HCT116 (cell line): ENCODE data around the gene PIK3CB. TPM values are rescaled to one million over a fixed set of nuclear protein-coding genes. Genes with fewer than 3 reads are reported as not detected.

Experiments used
- ATAC-seq: fragments of 200-7000 bp; cut with Tn5 transposase; 2 replicates; pipeline ENCODE4 v1.9.1; 2020; ENCODE audit warnings: mild to moderate bottlenecking, moderate library complexity
- BruUV-seq: library from RNA; stranded (reverse); fragments of 400-500 nt; replicated peaks from 2 replicates; lab custom pipeline; 2021; lab: Mats Ljungman, UMichigan
- CTCF ChIA-PET: fragments of 300-600 bp; sonication (Branson Sonifier 250); formaldehyde crosslinking; loops from one replicate; lab custom pipeline; 2021; ENCODE audit warnings: antibody characterized with exemption; lab: Charles Lee
- POLR2A ChIA-PET: fragments of 300-600, 350-600 bp; sonication (Branson Sonifier 250); formaldehyde crosslinking; loops from one replicate; lab custom pipeline; 2021; ENCODE audit warnings: antibody characterized with exemption; lab: Charles Lee
- RAD21 ChIA-PET, 2 experiments: fragments of 300-600 bp; sonication (Branson Sonifier 250); formaldehyde crosslinking; loops; one replicate each; lab custom pipeline; 2023; ENCODE audit warnings: low total read pairs in 2 of 2; ENCODE audit not compliant: uncharacterized antibody in 2 of 2, unreplicated experiment in 2 of 2, low non-redundant PET in 1 of 2; lab: Charles Lee
- DNase-seq: peaks from one replicate; pipeline ENCODE4 v3.0.0-alpha.2; 2010; ENCODE audit warnings: low read depth, low spot score
- H2AFZ ChIP-seq: fragments of 200-600 bp; shearing (Covaris generic), sonication (generic); 2 replicates; pipeline ENCODE4 v1.6.1; 2017; ENCODE audit warnings: low read depth, mixed run types, mixed read lengths, antibody characterized with exemption, low read length; ENCODE audit not compliant: poor library complexity, severe bottlenecking
- H3K27ac ChIP-seq: 2 replicates; pipeline ENCODE4 v1.5.1; 2012; ENCODE audit warnings: low read depth, low read length
- H3K27me3 ChIP-seq: fragments of 200-600 bp; sonication (generic); 2 replicates; pipeline ENCODE4 v1.6.1; 2016; ENCODE audit warnings: mixed run types, low read length, mixed read lengths; ENCODE audit not compliant: insufficient read depth
- H3K36me3 ChIP-seq, 2 experiments: fragments of 200-500 bp in 1 of 2; fragments of 200-600 bp in 1 of 2; sonication (Bioruptor generic) in 1 of 2; sonication (generic) in 1 of 2; 2 replicates each; pipeline versions ENCODE4 v1.5.1 to v1.6.1; 2014 to 2016; ENCODE audit warnings: low read length in 2 of 2, inconsistent platforms in 1 of 2, mixed read lengths in 1 of 2, mixed run types in 1 of 2; ENCODE audit not compliant: insufficient read depth in 2 of 2, control insufficient read depth in 1 of 2
- H3K4me1 ChIP-seq, 2 experiments: fragments of 200-600 bp in 1 of 2; sonication (generic) in 1 of 2; 2 replicates each; pipeline versions ENCODE4 v1.5.1 to v1.6.1; 2012 to 2017; ENCODE audit warnings: low read length in 2 of 2, inconsistent platforms in 1 of 2, mild to moderate bottlenecking in 1 of 2, mixed read lengths in 1 of 2, mixed run types in 1 of 2, moderate library complexity in 1 of 2; ENCODE audit not compliant: insufficient read depth in 2 of 2, control insufficient read depth in 1 of 2
- H3K4me2 ChIP-seq: fragments of 200-600 bp; sonication (generic); 2 replicates; pipeline ENCODE4 v1.6.1; 2017; ENCODE audit warnings: mixed run types, low read length, mixed read lengths
- H3K4me3 ChIP-seq, 2 experiments: fragments of 200-600 bp in 1 of 2; sonication (generic) in 1 of 2; replicated peaks in 1 of 2; 2 replicates each; pipeline ENCODE4 v1.5.1; 2011 to 2016; ENCODE audit warnings: low read length in 2 of 2, control low read depth in 1 of 2, low read depth in 1 of 2, mild to moderate bottlenecking in 1 of 2, mixed read lengths in 1 of 2, mixed run types in 1 of 2
- H3K79me2 ChIP-seq: fragments of 200-600 bp; sonication (generic); 2 replicates; pipeline ENCODE4 v1.6.1; 2017; ENCODE audit warnings: mild to moderate bottlenecking, mixed run types, low read length, moderate library complexity, mixed read lengths; ENCODE audit not compliant: insufficient read depth
- H3K9ac ChIP-seq: fragments of 200-600 bp; sonication (generic); 2 replicates; pipeline ENCODE4 v1.6.1; 2016; ENCODE audit warnings: low read length, mixed read lengths
- H3K9me2 ChIP-seq: fragments of 200-600 bp; sonication (generic), shearing (Covaris generic); 2 replicates; pipeline ENCODE4 v1.6.1; 2017; ENCODE audit warnings: mixed run types, mild to moderate bottlenecking, moderate library complexity; ENCODE audit not compliant: insufficient read depth
- H3K9me3 ChIP-seq, 2 experiments: fragments of 200-500 bp in 1 of 2; fragments of 200-600 bp in 1 of 2; sonication (Bioruptor generic) in 1 of 2; sonication (generic) in 1 of 2; 2 replicates each; pipeline ENCODE4 v1.6.1; 2014 to 2017; ENCODE audit warnings: low read length in 2 of 2, mixed read lengths in 2 of 2, inconsistent platforms in 1 of 2, low read depth in 1 of 2, mild to moderate bottlenecking in 1 of 2, mixed run types in 1 of 2, moderate library complexity in 1 of 2; ENCODE audit not compliant: control insufficient read depth in 1 of 2, insufficient read depth in 1 of 2
- H4K20me1 ChIP-seq: fragments of 200-600 bp; sonication (generic), shearing (Covaris generic); 2 replicates; pipeline ENCODE4 v1.6.1; 2017; ENCODE audit warnings: mixed run types, mild to moderate bottlenecking, moderate library complexity; ENCODE audit not compliant: insufficient read depth
- CTCF ChIP-seq, 3 experiments: fragments of 200-600 bp in 1 of 3; sonication (generic) in 1 of 3; IDR thresholded peaks in 2 of 3; conservative IDR thresholded peaks in 1 of 3; 2 replicates each; pipeline ENCODE4 v1.5.1; 2012 to 2017; ENCODE audit warnings: low read depth in 2 of 3, low read length in 2 of 3, antibody characterized with exemption in 1 of 3, borderline replicate concordance in 1 of 3, control low read depth in 1 of 3, mild to moderate bottlenecking in 1 of 3, mixed read lengths in 1 of 3, mixed run types in 1 of 3, moderate library complexity in 1 of 3; ENCODE audit not compliant: insufficient read depth in 1 of 3
- ELF1 ChIP-seq: IDR thresholded peaks from 2 replicates; pipeline ENCODE4 v1.6.1; 2012; ENCODE audit warnings: low read depth, borderline replicate concordance
- EZH2 ChIP-seq: fragments of 200-600 bp; sonication (generic); IDR thresholded peaks from 2 replicates; pipeline ENCODE4 v1.6.1; 2017; ENCODE audit warnings: antibody characterized with exemption, mixed run types
- FOSL1 ChIP-seq: IDR thresholded peaks from 2 replicates; pipeline ENCODE4 v1.6.1; 2012; ENCODE audit warnings: low read depth
- SIN3A ChIP-seq: IDR thresholded peaks from 2 replicates; pipeline ENCODE4 v1.6.1; 2012; ENCODE audit warnings: low read depth
- ZNF274 ChIP-seq: fragments of 200-500 bp; sonication (Bioruptor generic); IDR thresholded peaks from 2 replicates; pipeline ENCODE4 v1.6.1; 2014; ENCODE audit warnings: mild to moderate bottlenecking, low read depth, low read length, inconsistent platforms
- intact Hi-C: fragments of 100-400 bp; cut with micrococcal nuclease; formaldehyde crosslinking; loops from 2 replicates; pipeline ENCODE4 v1.10.0; 2022
- total RNA-seq: library from RNA; stranded (reverse); gene quantifications from one replicate; pipeline ENCODE4 v1.2.1, GENCODE V29; 2021; ENCODE audit not compliant: unreplicated experiment

Gene PIK3CB
- total RNA-seq, 1 experiment from 2014 or later, result 44.3 TPM

GRCh38 chr3:138678874-138679392 lies 155.8 kb downstream of the PIK3CB start:
- CTCF ChIA-PET, result interaction anchor here (1.2 to 1.6 kb wide), 2 partner anchors 85 to 237 kb away, joined by 3 to 5 read pairs; partner anchors contain the start of gene CEP70

More at GRCh38 chr3:138678874-138679392, 155.8 kb downstream of the PIK3CB start:
- H3K9ac ChIP-seq, result no peak overlapping the region
- intact Hi-C loops, result no loop called here
- no peaks in the 10 kb centered on the region for H3K9me2 ChIP-seq
- ChIA-PET POLR2A (no interaction called here), RAD21 (no interaction called here)
- no peaks in the 10 kb centered on the region for H3K4me1 ChIP-seq
- DNase-seq, result no peak
- no peaks in the 10 kb centered on the region for H3K27me3 ChIP-seq
- H3K9me3 ChIP-seq, result peaks cover 10 to 14% of the 10 kb centered on the region in 2 experiments; a peak in 2 of 4 replicates
- no peak overlapping the region for H3K4me3 ChIP-seq
- H4K20me1 ChIP-seq, result no peaks in the 10 kb centered on the region
- H2AFZ ChIP-seq, result no peak overlapping the region
- 0 out of 2 replicates have a peak, but pooled peaks cover 3% of the 10 kb centered on the region for H3K79me2 ChIP-seq
- H3K27ac ChIP-seq, result no peak overlapping the region
- TF ChIP-seq FOSL1, result no peak
- TF ChIP-seq EZH2, result no peak
- no peak for TF ChIP-seq SIN3A
- no peak for TF ChIP-seq CTCF (IDR thresholded peaks at IDR 0.05 in 2 of 3, conservative IDR thresholded peaks at IDR 0.05 in 1 of 3; ENCODE audit: borderline replicate concordance in 1 of 3, insufficient read depth in 1 of 3, low read depth in 2 of 3, low read length in 2 of 3)
- TF ChIP-seq ELF1, result no peak
- no peak for TF ChIP-seq ZNF274
- peaks cover 4 to 26% of the 10 kb centered on the region in 2 experiments; a peak in 3 of 4 replicates for H3K36me3 ChIP-seq
- no TSS peak for BruUV-seq
- H3K4me2 ChIP-seq, result no peak overlapping the region
- ATAC-seq, result no peak
